ENCODE data around the gene TBC1D20. TPM values are rescaled to one million over a fixed set of nuclear protein-coding genes. Genes with fewer than 3 reads are reported as not detected.

The TBC1D20 gene
- total RNA-seq, 6 donors from 2014 or later = 35.5 to 59.7 (median 37.5) TPM

DNA sequence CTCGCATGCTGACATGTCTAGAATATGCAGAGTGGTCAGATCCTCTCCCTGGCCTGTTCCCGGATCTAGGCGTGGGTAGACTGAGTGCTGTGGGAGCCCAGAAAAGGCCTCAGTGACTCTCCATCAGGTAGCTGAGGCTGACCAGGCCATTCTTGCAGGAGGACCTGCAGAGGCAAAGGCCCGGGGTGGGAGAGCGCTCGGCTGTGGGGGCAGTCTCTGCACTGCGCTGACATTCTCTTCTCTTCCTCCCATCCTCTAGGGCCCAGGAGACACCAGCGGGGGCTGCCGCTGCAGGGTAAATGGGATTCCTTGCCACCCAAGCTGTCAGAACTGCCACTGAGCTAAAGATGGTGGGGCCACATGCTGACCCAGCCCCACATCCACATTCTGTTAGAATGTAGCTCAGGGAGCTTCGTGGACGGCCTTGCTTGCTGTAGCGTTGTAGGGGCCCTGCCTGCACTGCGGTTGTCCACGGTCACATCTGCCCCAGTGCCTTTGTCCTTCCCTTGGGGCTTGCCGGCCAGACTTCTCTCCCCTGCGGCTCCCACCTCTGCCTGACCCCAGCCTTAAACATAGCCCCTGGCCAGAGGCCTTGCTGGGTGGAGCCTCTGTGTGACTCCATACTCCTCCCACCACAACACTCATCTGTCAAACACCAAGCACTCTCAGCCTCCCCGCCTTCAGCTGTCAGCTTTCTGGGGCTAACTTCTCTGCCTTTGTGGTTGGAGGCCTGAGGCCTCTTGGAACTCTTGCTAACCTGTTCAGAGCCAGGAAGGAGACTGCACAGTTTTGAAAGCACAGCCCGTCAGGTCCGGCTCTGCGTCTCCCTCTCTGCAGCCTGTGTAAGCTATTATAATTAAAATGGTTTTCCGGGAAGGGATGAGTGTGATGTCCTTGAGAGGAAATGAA, 32.0 kb downstream of the TBC1D20 start:
- peak in 1 of 2 donors; percentile 46 for DNase-seq
- 78 to 91% methylated on average over 11 to 21 of the region's 21 CpGs for WGBS, 2 donors
- TF ChIP-seq EP300 (IDR thresholded peaks at IDR 0.05) (no peak), POLR2A (IDR thresholded peaks at IDR 0.05) (no peak), POLR2AphosphoS5 (IDR thresholded peaks at IDR 0.05) (no peak)
- TF ChIP-seq, protein P1, sequence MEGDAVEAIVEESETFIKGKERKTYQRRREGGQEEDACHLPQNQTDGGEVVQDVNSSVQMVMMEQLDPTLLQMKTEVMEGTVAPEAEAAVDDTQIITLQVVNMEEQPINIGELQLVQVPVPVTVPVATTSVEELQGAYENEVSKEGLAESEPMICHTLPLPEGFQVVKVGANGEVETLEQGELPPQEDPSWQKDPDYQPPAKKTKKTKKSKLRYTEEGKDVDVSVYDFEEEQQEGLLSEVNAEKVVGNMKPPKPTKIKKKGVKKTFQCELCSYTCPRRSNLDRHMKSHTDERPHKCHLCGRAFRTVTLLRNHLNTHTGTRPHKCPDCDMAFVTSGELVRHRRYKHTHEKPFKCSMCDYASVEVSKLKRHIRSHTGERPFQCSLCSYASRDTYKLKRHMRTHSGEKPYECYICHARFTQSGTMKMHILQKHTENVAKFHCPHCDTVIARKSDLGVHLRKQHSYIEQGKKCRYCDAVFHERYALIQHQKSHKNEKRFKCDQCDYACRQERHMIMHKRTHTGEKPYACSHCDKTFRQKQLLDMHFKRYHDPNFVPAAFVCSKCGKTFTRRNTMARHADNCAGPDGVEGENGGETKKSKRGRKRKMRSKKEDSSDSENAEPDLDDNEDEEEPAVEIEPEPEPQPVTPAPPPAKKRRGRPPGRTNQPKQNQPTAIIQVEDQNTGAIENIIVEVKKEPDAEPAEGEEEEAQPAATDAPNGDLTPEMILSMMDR (IDR thresholded peaks at IDR 0.05) = no peak

DNA sequence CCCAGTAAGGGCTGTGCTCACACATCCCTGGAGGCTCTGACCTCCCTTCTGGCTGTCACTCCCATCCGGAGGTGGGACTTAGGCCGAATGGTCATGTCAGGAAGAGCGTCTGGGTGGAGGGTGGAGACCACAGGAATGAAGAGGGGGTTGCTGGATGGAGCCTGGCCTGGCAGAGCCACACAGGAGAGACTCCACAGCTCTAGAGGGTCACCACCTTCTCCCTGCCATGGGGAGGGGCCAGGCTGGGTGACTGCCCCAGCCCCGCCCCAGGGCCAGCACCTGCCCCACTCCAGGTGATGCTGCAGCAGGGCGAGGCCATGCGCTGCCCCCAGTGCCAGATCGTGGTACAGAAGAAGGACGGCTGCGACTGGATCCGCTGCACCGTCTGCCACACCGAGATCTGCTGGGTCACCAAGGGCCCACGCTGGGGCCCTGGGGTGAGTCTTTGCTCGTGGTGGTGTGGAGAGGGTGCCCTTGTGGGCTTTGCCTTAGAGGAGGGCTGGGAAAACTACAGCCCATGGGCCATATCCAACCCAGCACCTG, 33.6 kb downstream of the TBC1D20 start:
- 90 to 94% methylated on average over 4 to 13 of the region's 14 CpGs for WGBS, 2 donors
- Histone ChIP-seq H3K27me3 (no peaks in the 10 kb centered on the region), H3K4me1 (no peaks in the 10 kb centered on the region), H3K36me3 (peaks cover 0 to 80% (median 61%) of the 10 kb centered on the region in 4 donors), H3K9me3 (no peaks in the 10 kb centered on the region), H3K4me3 (no peak overlapping the region), H3K27ac (no peak overlapping the region)
- ATAC-seq (ENCODE audit: low FRiP score in 2 of 2) (no peak), DNase-seq (peak in 1 of 2 donors; percentile 73)
- TF ChIP-seq POLR2AphosphoS5 (IDR thresholded peaks at IDR 0.05) (no peak), POLR2A (IDR thresholded peaks at IDR 0.05) (no peak), EP300 (IDR thresholded peaks at IDR 0.05) (no peak)
- TF ChIP-seq, protein P1 (IDR thresholded peaks at IDR 0.05) = no peak

More for the DNA sequence above, 32.0 kb downstream of the TBC1D20 start:
- H3K4me1 ChIP-seq = no peaks in the 10 kb centered on the region
- H3K9me3 ChIP-seq = no peaks in the 10 kb centered on the region
- H3K27ac ChIP-seq = no peak overlapping the region
- H3K27me3 ChIP-seq = no peaks in the 10 kb centered on the region
- no peak overlapping the region for H3K4me3 ChIP-seq
- H3K36me3 ChIP-seq = peaks cover 2 to 78% (median 60%) of the 10 kb centered on the region in 4 donors
- ATAC-seq (ENCODE audit: low FRiP score in 2 of 2) = no peak

DNA sequence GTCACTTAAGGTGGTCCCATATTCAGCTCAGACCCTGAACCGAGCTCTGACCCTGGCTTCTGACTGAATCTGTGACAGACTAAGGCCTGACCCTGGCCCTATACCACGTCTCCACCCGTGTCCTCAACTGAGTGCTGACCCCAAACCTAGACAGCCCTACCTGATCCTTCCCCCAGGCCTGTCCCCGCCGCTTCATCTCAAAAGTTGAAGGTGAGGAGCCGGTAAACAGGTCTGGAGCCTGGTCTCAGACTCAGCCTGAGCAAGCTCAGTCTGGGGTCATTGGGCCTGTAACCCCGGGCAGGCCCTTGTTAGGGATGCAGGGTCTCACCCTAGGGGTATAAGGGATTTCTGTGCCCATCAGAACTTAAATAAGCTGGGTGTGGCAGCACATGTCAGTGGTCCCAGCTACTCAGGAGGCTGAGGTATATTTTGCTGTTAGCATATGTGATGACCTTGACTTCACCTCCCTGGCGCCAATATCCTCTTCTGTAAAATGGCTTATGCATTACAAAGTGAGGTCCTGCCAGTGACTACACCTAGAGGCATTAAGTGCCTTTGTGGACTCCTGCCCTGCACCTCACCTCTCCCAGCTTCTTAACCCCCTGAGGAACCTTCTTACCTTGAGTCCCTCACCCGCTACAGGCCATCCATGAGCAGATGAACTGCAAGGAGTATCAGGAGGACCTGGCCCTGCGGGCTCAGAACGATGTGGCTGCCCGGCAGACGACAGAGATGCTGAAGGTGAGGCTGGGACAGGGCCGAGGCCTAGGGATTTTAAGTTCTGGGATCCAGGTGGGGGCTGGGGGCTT, 34.3 kb downstream of the TBC1D20 start:
- Histone ChIP-seq H3K4me3 (no peak overlapping the region), H3K4me1 (no peaks in the 10 kb centered on the region), H3K27me3 (no peaks in the 10 kb centered on the region), H3K9me3 (no peaks in the 10 kb centered on the region), H3K27ac (no peak overlapping the region), H3K36me3 (peaks cover 0 to 84% (median 66%) of the 10 kb centered on the region in 4 donors)
- WGBS, 2 donors = 95 to 96% methylated on average over 13 to 14 of the region's 14 CpGs
- DNase-seq (no peak), ATAC-seq (ENCODE audit: low FRiP score in 2 of 2) (no peak)
- TF ChIP-seq POLR2AphosphoS5 (IDR thresholded peaks at IDR 0.05) (no peak), POLR2A (IDR thresholded peaks at IDR 0.05) (no peak), EP300 (IDR thresholded peaks at IDR 0.05) (no peak)
- TF ChIP-seq, protein P1 (IDR thresholded peaks at IDR 0.05) = no peak

DNA sequence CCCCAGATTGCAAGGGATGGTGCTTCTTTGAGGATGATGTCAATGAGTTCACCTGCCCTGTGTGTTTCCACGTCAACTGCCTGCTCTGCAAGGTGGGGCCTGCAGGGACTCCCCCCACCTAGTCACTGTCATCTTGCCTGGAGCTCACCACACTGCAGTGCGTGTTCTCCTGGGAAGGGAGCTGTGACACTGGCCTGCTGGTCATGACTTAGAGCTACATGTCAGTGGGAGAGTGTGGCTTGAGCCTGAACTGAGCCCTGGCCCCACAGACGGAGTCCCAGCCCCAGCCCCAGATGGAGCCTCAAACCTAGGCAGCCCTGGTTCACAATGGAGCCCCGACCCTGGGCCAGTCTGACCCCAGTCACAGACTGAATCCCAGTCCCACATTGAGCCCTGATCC, 34.9 kb downstream of the TBC1D20 start:
- H3K36me3 ChIP-seq = peaks cover 4 to 84% (median 65%) of the 10 kb centered on the region in 4 donors
- TF ChIP-seq EP300 (IDR thresholded peaks at IDR 0.05) = no peak
- no peak for TF ChIP-seq POLR2A (IDR thresholded peaks at IDR 0.05)
- TF ChIP-seq POLR2AphosphoS5 (IDR thresholded peaks at IDR 0.05) = no peak
- TF ChIP-seq, protein P1 (IDR thresholded peaks at IDR 0.05) = no peak
- no peak overlapping the region for H3K27ac ChIP-seq
- DNase-seq = no peak
- H3K9me3 ChIP-seq = no peaks in the 10 kb centered on the region
- no peak for ATAC-seq (ENCODE audit: low FRiP score in 2 of 2)
- no peaks in the 10 kb centered on the region for H3K27me3 ChIP-seq
- H3K4me3 ChIP-seq = no peak overlapping the region
- 94% methylated on average over 2 of the region's 4 CpGs; no CpG with 5 or more reads in 1 of the 2 donors for WGBS, 2 donors
- H3K4me1 ChIP-seq = no peaks in the 10 kb centered on the region
